HepG2 (cell line): ENCODE results near the gene S100A4. TPM values are rescaled to one million over a fixed set of nuclear protein-coding genes. Genes with fewer than 3 reads are reported as not detected.

ENCODE experiments used
- AGO2 ChIP-seq: fragments of 200-400 bp; formaldehyde crosslinking; optimal IDR thresholded peaks from 2 replicates; pipeline ENCODE3; 2017; ENCODE audit warnings: mild to moderate bottlenecking, low read depth, low read length, moderate library complexity
- RARA ChIP-seq: IDR thresholded peaks from 2 replicates; pipeline ENCODE4 v1.6.1; 2016; ENCODE audit warnings: missing genetic modification reagents, missing compliant biosample characterization
- XRCC5 ChIP-seq: fragments of 200-400 bp; formaldehyde crosslinking; optimal IDR thresholded peaks from 2 replicates; pipeline ENCODE3; 2017; ENCODE audit warnings: mild to moderate bottlenecking, low read length
- polyA plus RNA-seq, 8 experiments: library from polyadenylated mRNA; depleted of rRNA in 3 of 8; stranded (reverse) in 7 of 8; unstranded in 1 of 8; fragments of >200 nt; fragmentation: Illumina TruSeq in 4 of 8; extraction: Trizol in 4 of 8; gene quantifications; 2 replicates each; pipeline versions ENCODE4 v1.2.1 to v1.2.3, GENCODE V29; 2011 to 2016; ENCODE audit warnings: low read depth in 4 of 8, missing spikeins in 1 of 8, mixed read lengths in 1 of 8; ENCODE audit not compliant: insufficient read depth in 1 of 8
- total RNA-seq, 5 experiments: library from RNA; depleted of rRNA; stranded (reverse); fragments of >200 nt; fragmentation: Illumina TruSeq; extraction: Trizol; gene quantifications; 2 replicates each; pipeline ENCODE4 v1.2.3, GENCODE V29; 2016; ENCODE audit warnings: low read depth in 1 of 5
- TF ChIP-seq, protein P1 (sequence below): sonication (generic); formaldehyde crosslinking; IDR thresholded peaks from 2 replicates; pipeline ENCODE4 v1.4.0; 2020; ENCODE audit warnings: mild to moderate bottlenecking, missing genetic modification reagents
- TF ChIP-seq, protein P2 (sequence below): sonication (generic); formaldehyde crosslinking; IDR thresholded peaks from 2 replicates; pipeline ENCODE4 v1.5.0; 2020; ENCODE audit warnings: mild to moderate bottlenecking, missing genetic modification reagents, borderline replicate concordance
- TF ChIP-seq, protein P3 (sequence below), 2 experiments: sonication (generic) in 1 of 2; formaldehyde crosslinking in 1 of 2; IDR thresholded peaks; 2 replicates each; pipeline versions ENCODE4 v1.5.1 to v1.6.1; 2011 to 2020; ENCODE audit warnings: borderline replicate concordance in 1 of 2, low read depth in 1 of 2, low read length in 1 of 2, mild to moderate bottlenecking in 1 of 2, missing genetic modification reagents in 1 of 2, moderate library complexity in 1 of 2
- TF ChIP-seq, protein P4 (sequence below): sonication (generic); formaldehyde crosslinking; conservative IDR thresholded peaks from 2 replicates; pipeline ENCODE4 v1.4.0; 2020; ENCODE audit warnings: missing genetic modification reagents
- TF ChIP-seq, protein P5 (sequence below): sonication (generic); formaldehyde crosslinking; IDR thresholded peaks from 2 replicates; pipeline ENCODE4 v1.4.0; 2020; ENCODE audit warnings: missing genetic modification reagents

Gene S100A4
- total and polyA plus RNA-seq, 2 of the 13 experiments (the other 11 are each of a cell fraction or from before 2014, with no cell fraction given): 12.9 to 20.2 TPM

DNA sequence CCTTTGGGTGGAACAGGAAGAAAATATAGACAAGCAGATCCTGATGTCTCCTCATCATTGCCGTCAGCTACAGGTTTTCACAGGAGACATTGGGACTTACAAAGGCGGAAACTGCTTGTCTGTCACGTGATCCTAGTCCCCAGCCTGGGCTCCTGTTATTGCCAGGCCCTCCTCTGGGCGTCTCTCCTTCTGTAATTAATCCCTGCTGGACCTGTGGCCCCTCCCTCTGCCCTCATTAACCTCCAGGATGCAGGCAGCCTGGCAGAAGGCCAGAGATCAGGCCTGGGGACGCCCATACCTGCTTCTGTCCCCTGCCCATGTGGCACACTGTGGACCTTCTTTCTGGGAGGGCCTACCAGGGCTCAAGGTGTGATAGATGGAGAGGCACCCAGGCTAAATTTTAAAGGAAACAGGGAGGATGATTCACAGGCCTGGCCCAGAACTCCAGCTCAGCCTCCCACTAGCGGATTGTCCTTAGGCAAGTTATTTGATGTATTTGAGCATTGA is 7.2 kb downstream of the S100A4 start (continued):
- TF ChIP-seq AGO2 (no peak), XRCC5 (no peak), RARA (CRISPR knock-in tag) (peak; percentile 15; the same call in 1 of the 2 replicates)
- TF ChIP-seq, protein P1, sequence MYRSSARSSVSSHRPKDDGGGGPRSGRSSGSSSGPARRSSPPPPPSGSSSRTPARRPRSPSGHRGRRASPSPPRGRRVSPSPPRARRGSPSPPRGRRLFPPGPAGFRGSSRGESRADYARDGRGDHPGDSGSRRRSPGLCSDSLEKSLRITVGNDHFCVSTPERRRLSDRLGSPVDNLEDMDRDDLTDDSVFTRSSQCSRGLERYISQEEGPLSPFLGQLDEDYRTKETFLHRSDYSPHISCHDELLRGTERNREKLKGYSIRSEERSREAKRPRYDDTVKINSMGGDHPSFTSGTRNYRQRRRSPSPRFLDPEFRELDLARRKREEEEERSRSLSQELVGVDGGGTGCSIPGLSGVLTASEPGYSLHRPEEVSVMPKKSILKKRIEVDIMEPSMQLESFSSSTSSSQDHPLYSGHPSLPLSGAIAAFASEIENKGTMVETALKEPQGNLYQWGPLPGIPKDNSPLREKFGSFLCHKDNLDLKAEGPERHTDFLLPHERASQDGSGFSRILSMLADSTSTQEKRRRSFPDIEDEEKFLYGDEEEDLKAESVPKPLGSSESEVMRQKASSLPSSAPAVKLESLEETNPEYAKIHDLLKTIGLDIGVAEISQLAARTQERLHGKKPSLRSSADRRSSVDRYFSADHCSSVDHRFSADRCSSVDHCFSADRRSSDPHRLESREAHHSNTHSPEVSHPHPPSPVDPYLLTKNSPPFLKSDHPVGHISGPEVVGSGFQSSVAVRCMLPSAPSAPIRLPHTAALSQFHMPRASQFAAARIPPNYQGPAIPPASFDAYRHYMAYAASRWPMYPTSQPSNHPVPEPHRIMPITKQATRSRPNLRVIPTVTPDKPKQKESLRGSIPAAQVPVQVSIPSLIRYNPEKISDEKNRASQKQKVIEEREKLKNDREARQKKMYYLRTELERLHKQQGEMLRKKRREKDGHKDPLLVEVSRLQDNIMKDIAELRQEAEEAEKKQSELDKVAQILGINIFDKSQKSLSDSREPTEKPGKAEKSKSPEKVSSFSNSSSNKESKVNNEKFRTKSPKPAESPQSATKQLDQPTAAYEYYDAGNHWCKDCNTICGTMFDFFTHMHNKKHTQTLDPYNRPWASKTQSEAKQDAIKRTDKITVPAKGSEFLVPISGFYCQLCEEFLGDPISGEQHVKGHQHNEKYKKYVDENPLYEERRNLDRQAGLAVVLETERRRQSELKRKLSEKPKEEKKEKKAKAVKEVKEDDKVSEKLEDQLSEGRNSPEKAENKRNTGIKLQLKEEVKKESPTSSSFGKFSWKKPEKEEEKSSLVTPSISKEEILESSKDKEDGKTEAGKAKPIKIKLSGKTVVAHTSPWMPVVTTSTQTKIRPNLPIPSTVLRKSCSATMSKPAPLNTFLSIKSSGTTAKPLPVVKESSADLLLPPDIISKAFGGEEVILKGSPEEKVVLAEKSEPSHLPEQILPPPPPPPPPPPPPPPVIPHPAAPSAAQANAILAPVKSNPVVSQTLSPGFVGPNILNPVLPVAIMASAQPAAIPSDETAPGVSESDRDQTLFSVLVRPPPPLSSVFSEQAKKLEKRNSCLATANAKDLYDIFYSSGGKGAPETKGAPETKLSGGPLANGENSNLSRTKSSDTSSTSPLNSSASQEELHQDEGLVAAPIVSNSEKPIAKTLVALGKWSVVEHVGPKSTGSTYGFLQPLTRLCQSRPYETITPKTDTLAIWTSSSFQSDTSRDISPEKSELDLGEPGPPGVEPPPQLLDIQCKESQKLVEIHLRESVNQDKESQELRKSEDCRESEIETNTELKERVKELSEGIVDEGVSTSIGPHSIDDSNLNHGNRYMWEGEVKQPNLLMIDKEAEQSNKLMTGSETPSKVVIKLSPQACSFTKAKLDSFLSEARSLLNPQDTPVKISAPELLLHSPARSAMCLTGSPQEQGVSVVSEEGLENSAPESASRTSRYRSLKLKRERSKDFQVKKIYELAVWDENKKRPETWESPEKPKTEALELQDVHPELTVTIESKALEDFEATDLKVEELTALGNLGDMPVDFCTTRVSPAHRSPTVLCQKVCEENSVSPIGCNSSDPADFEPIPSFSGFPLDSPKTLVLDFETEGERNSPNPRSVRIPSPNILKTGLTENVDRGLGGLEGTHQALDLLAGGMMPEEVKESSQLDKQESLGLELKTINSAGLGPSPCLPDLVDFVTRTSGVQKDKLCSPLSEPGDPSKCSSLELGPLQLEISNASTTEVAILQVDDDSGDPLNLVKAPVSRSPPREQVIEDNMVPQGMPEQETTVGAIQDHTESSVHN: no peak
- TF ChIP-seq, protein P2, sequence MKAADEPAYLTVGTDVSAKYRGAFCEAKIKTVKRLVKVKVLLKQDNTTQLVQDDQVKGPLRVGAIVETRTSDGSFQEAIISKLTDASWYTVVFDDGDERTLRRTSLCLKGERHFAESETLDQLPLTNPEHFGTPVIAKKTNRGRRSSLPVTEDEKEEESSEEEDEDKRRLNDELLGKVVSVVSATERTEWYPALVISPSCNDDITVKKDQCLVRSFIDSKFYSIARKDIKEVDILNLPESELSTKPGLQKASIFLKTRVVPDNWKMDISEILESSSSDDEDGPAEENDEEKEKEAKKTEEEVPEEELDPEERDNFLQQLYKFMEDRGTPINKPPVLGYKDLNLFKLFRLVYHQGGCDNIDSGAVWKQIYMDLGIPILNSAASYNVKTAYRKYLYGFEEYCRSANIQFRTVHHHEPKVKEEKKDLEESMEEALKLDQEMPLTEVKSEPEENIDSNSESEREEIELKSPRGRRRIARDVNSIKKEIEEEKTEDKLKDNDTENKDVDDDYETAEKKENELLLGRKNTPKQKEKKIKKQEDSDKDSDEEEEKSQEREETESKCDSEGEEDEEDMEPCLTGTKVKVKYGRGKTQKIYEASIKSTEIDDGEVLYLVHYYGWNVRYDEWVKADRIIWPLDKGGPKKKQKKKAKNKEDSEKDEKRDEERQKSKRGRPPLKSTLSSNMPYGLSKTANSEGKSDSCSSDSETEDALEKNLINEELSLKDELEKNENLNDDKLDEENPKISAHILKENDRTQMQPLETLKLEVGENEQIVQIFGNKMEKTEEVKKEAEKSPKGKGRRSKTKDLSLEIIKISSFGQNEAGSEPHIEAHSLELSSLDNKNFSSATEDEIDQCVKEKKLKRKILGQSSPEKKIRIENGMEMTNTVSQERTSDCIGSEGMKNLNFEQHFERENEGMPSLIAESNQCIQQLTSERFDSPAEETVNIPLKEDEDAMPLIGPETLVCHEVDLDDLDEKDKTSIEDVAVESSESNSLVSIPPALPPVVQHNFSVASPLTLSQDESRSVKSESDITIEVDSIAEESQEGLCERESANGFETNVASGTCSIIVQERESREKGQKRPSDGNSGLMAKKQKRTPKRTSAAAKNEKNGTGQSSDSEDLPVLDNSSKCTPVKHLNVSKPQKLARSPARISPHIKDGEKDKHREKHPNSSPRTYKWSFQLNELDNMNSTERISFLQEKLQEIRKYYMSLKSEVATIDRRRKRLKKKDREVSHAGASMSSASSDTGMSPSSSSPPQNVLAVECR (CRISPR knock-in tag): no peak
- TF ChIP-seq, protein P3, sequence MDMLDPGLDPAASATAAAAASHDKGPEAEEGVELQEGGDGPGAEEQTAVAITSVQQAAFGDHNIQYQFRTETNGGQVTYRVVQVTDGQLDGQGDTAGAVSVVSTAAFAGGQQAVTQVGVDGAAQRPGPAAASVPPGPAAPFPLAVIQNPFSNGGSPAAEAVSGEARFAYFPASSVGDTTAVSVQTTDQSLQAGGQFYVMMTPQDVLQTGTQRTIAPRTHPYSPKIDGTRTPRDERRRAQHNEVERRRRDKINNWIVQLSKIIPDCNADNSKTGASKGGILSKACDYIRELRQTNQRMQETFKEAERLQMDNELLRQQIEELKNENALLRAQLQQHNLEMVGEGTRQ (IDR thresholded peaks at IDR 0.05; ENCODE audit: low read depth, low read length): peak; percentile 80
- TF ChIP-seq, protein P3 (CRISPR knock-in tag; IDR thresholded peaks at IDR 0.05; ENCODE audit: borderline replicate concordance): peak; percentile 58; the same call in 1 of the 2 replicates
- TF ChIP-seq, protein P4, sequence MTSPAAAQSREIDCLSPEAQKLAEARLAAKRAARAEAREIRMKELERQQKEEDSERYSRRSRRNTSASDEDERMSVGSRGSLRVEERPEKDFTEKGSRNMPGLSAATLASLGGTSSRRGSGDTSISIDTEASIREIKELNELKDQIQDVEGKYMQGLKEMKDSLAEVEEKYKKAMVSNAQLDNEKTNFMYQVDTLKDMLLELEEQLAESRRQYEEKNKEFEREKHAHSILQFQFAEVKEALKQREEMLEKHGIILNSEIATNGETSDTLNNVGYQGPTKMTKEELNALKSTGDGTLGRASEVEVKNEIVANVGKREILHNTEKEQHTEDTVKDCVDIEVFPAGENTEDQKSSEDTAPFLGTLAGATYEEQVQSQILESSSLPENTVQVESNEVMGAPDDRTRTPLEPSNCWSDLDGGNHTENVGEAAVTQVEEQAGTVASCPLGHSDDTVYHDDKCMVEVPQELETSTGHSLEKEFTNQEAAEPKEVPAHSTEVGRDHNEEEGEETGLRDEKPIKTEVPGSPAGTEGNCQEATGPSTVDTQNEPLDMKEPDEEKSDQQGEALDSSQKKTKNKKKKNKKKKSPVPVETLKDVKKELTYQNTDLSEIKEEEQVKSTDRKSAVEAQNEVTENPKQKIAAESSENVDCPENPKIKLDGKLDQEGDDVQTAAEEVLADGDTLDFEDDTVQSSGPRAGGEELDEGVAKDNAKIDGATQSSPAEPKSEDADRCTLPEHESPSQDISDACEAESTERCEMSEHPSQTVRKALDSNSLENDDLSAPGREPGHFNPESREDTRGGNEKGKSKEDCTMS (CRISPR knock-in tag): no peak
- TF ChIP-seq, protein P5, sequence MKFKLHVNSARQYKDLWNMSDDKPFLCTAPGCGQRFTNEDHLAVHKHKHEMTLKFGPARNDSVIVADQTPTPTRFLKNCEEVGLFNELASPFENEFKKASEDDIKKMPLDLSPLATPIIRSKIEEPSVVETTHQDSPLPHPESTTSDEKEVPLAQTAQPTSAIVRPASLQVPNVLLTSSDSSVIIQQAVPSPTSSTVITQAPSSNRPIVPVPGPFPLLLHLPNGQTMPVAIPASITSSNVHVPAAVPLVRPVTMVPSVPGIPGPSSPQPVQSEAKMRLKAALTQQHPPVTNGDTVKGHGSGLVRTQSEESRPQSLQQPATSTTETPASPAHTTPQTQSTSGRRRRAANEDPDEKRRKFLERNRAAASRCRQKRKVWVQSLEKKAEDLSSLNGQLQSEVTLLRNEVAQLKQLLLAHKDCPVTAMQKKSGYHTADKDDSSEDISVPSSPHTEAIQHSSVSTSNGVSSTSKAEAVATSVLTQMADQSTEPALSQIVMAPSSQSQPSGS (CRISPR knock-in tag): no peak
